HEK293 (cell line): ENCODE measurements around the gene PRDM10.

Source experiments
- CTCF ChIA-PET: fragments of 350-600 bp; formaldehyde crosslinking; extraction: SDS; loops from one replicate; lab custom pipeline; 2021; ENCODE audit warnings: antibody characterized with exemption; lab: Yijun Ruan, JAX
- POLR2A ChIA-PET: fragments of 300-600 bp; formaldehyde crosslinking; extraction: SDS; loops from one replicate; lab custom pipeline; 2020; ENCODE audit warnings: antibody characterized with exemption, inconsistent platforms; lab: Yijun Ruan, JAX
- H3K27ac ChIP-seq: fragments of 200-500 bp; sonication (Bioruptor generic); 2 replicates; pipeline ENCODE4 v1.5.1; 2014; ENCODE audit warnings: low read depth, low read length, control low read depth, inconsistent platforms; ENCODE audit errors: extremely low read depth
- H3K36me3 ChIP-seq, 2 experiments: fragments of 200-500 bp in 1 of 2; sonication (Bioruptor generic) in 1 of 2; 1 replicate in 1 of 2; 2 replicates in 1 of 2; pipeline ENCODE4 v1.5.1; 2014 to 2017; ENCODE audit warnings: inconsistent platforms in 2 of 2, low read length in 2 of 2; ENCODE audit not compliant: control insufficient read depth in 2 of 2, insufficient read depth in 1 of 2
- H3K4me1 ChIP-seq: fragments of 200-500 bp; sonication (Bioruptor generic); 2 replicates; pipeline ENCODE4 v1.5.1; 2014; ENCODE audit warnings: mild to moderate bottlenecking, low read length, inconsistent platforms; ENCODE audit not compliant: control insufficient read depth, insufficient read depth
- H3K4me3 ChIP-seq: 2 replicates; pipeline ENCODE4 v1.5.1; 2011; ENCODE audit warnings: low read depth, mild to moderate bottlenecking, control low read depth, low read length, moderate library complexity
- H3K9me3 ChIP-seq: fragments of 200-500 bp; sonication (Bioruptor generic); 2 replicates; pipeline ENCODE4 v1.5.1; 2014; ENCODE audit warnings: low read depth, low read length, inconsistent platforms; ENCODE audit not compliant: control insufficient read depth, insufficient read depth
- ATF2 ChIP-seq: fragments of 450-650 bp; formaldehyde crosslinking; IDR thresholded peaks from 2 replicates; pipeline ENCODE4 v1.5.1; 2016; ENCODE audit warnings: missing biosample characterization, missing genetic modification characterization, low read depth
- BCL11B ChIP-seq: fragments of 450-650 bp; formaldehyde crosslinking; IDR thresholded peaks from 2 replicates; pipeline ENCODE4 v1.5.1; 2016; ENCODE audit warnings: low read depth, missing biosample characterization, missing genetic modification characterization
- GFI1B ChIP-seq: fragments of 450-650 bp; formaldehyde crosslinking; IDR thresholded peaks from 2 replicates; pipeline ENCODE4 v1.5.1; 2016; ENCODE audit warnings: missing biosample characterization, missing genetic modification characterization
- HOXD13 ChIP-seq: sonication (generic); formaldehyde crosslinking; IDR thresholded peaks from 2 replicates; pipeline ENCODE4 v1.8.0; 2022; ENCODE audit warnings: missing genetic modification reagents, borderline replicate concordance
- KLF7 ChIP-seq: fragments of 450-650 bp; formaldehyde crosslinking; IDR thresholded peaks from 2 replicates; pipeline ENCODE4 v1.5.1; 2016; ENCODE audit warnings: missing biosample characterization, missing genetic modification characterization, borderline replicate concordance
- SALL2 ChIP-seq: fragments of 450-650 bp; formaldehyde crosslinking; IDR thresholded peaks from 2 replicates; pipeline ENCODE4 v1.5.0; 2017; ENCODE audit warnings: missing biosample characterization, mild to moderate bottlenecking, missing genetic modification characterization, borderline replicate concordance
- YY1 ChIP-seq: fragments of 450-650 bp; formaldehyde crosslinking; IDR thresholded peaks from 2 replicates; pipeline ENCODE4 v1.5.1; 2018; ENCODE audit warnings: missing biosample characterization, missing genetic modification characterization
- ZBTB17 ChIP-seq: fragments of 450-650 bp; formaldehyde crosslinking; IDR thresholded peaks from 2 replicates; pipeline ENCODE4 v1.5.1; 2016; ENCODE audit warnings: missing biosample characterization, missing genetic modification characterization
- ZBTB26 ChIP-seq: fragments of 450-650 bp; formaldehyde crosslinking; optimal IDR thresholded peaks from 2 replicates; pipeline ENCODE3; 2016; ENCODE audit warnings: missing biosample characterization, mild to moderate bottlenecking, missing genetic modification characterization
- ZBTB48 ChIP-seq: fragments of 450-650 bp; formaldehyde crosslinking; IDR thresholded peaks from 2 replicates; pipeline ENCODE4 v1.5.1; 2016; ENCODE audit warnings: missing biosample characterization, missing genetic modification characterization
- ZFP69B ChIP-seq: fragments of 450-650 bp; formaldehyde crosslinking; IDR thresholded peaks from 2 replicates; pipeline ENCODE4 v1.5.1; 2016; ENCODE audit warnings: missing biosample characterization, missing genetic modification characterization
- ZIC2 ChIP-seq: fragments of 450-650 bp; formaldehyde crosslinking; IDR thresholded peaks from 2 replicates; pipeline ENCODE4 v1.5.1; 2016; ENCODE audit warnings: missing biosample characterization, missing genetic modification characterization
- ZNF114 ChIP-seq: fragments of 450-650 bp; formaldehyde crosslinking; IDR thresholded peaks from 2 replicates; pipeline ENCODE4 v1.5.0; 2017; ENCODE audit warnings: missing biosample characterization, missing genetic modification characterization
- ZNF138 ChIP-seq: fragments of 450-650 bp; formaldehyde crosslinking; IDR thresholded peaks from 2 replicates; pipeline ENCODE4 v1.5.1; 2016; ENCODE audit warnings: missing biosample characterization, missing genetic modification characterization, borderline replicate concordance
- ZNF146 ChIP-seq: fragments of 450-650 bp; formaldehyde crosslinking; IDR thresholded peaks from 2 replicates; pipeline ENCODE4 v1.5.1; 2016; ENCODE audit warnings: missing biosample characterization, missing genetic modification characterization
- ZNF157 ChIP-seq: fragments of 450-650 bp; formaldehyde crosslinking; IDR thresholded peaks from 2 replicates; pipeline ENCODE4 v1.5.1; 2016; ENCODE audit warnings: missing biosample characterization, missing genetic modification characterization
- ZNF174 ChIP-seq: fragments of 450-650 bp; formaldehyde crosslinking; IDR thresholded peaks from 2 replicates; pipeline ENCODE4 v1.5.0; 2017; ENCODE audit warnings: missing biosample characterization, mild to moderate bottlenecking, missing genetic modification characterization
- ZNF19 ChIP-seq: fragments of 450-650 bp; formaldehyde crosslinking; IDR thresholded peaks from 2 replicates; pipeline ENCODE4; 2016; ENCODE audit warnings: missing biosample characterization, missing genetic modification characterization, low read depth
- ZNF211 ChIP-seq: fragments of 450-650 bp; formaldehyde crosslinking; IDR thresholded peaks from 2 replicates; pipeline ENCODE4 v1.5.1; 2016; ENCODE audit warnings: low read depth, missing biosample characterization, missing genetic modification characterization
- ZNF23 ChIP-seq: fragments of 450-650 bp; formaldehyde crosslinking; IDR thresholded peaks from 2 replicates; pipeline ENCODE4 v1.5.1; 2016; ENCODE audit warnings: missing biosample characterization, missing genetic modification characterization, borderline replicate concordance
- ZNF292 ChIP-seq: fragments of 450-650 bp; formaldehyde crosslinking; IDR thresholded peaks from 2 replicates; pipeline ENCODE4 v1.5.1; 2016; ENCODE audit warnings: low read depth, missing biosample characterization, missing genetic modification characterization, borderline replicate concordance
- ZNF548 ChIP-seq: fragments of 450-650 bp; formaldehyde crosslinking; IDR thresholded peaks from 2 replicates; pipeline ENCODE4 v1.5.1; 2016; ENCODE audit warnings: missing biosample characterization, missing genetic modification characterization
- ZNF549 ChIP-seq: fragments of 450-650 bp; IDR thresholded peaks from 2 replicates; pipeline ENCODE4 v1.5.1; 2018; ENCODE audit warnings: missing biosample characterization, missing genetic modification characterization, mild to moderate bottlenecking, inconsistent platforms, moderate library complexity
- ZNF596 ChIP-seq: fragments of 450-650 bp; IDR thresholded peaks from 2 replicates; pipeline ENCODE4 v1.5.0; 2018; ENCODE audit warnings: missing biosample characterization, mild to moderate bottlenecking, missing genetic modification characterization, moderate library complexity
- ZNF610 ChIP-seq: fragments of 450-650 bp; formaldehyde crosslinking; IDR thresholded peaks from 2 replicates; pipeline ENCODE4 v1.5.1; 2016; ENCODE audit warnings: missing biosample characterization, missing genetic modification characterization, borderline replicate concordance
- ZNF621 ChIP-seq: fragments of 450-650 bp; formaldehyde crosslinking; IDR thresholded peaks from 2 replicates; pipeline ENCODE4 v1.5.1; 2017; ENCODE audit warnings: missing biosample characterization, missing genetic modification characterization
- ZNF623 ChIP-seq: fragments of 450-650 bp; formaldehyde crosslinking; IDR thresholded peaks from 2 replicates; pipeline ENCODE4 v1.5.1; 2016; ENCODE audit warnings: missing biosample characterization, missing genetic modification characterization
- ZNF639 ChIP-seq: fragments of 450-650 bp; formaldehyde crosslinking; IDR thresholded peaks from 2 replicates; pipeline ENCODE4 v1.5.1; 2016; ENCODE audit warnings: missing biosample characterization, missing genetic modification characterization
- ZNF830 ChIP-seq: fragments of 450-650 bp; IDR thresholded peaks from 2 replicates; pipeline ENCODE4 v1.5.0; 2018; ENCODE audit warnings: missing biosample characterization, missing genetic modification characterization, low read depth, mild to moderate bottlenecking, moderate library complexity
- TF ChIP-seq, protein P1 (sequence below): fragments of 450-650 bp; formaldehyde crosslinking; IDR thresholded peaks from 2 replicates; pipeline ENCODE4 v1.5.1; 2017; ENCODE audit warnings: missing biosample characterization, missing genetic modification characterization

The PRDM10 gene

GRCh38 chr11:130050257-130050656 is 47.6 kb upstream of the PRDM10 start:
- no peak overlapping the region for H3K27ac ChIP-seq
- no peaks in the 10 kb centered on the region for H3K9me3 ChIP-seq
- TF ChIP-seq ZNF211 (tag by site-specific recombination) (no peak), ZNF138 (tag by site-specific recombination) (no peak), KLF7 (tag by site-specific recombination) (no peak), ZNF549 (0 out of 2 replicates have a peak, but pooled peaks have one; percentile 17), ZBTB17 (no peak)
- TF ChIP-seq, all 188 proteins: peak for 1
- CTCF ChIA-PET, result interaction anchor here (0.7 to 1.0 kb wide), 3 partner anchors 17 to 101 kb away, joined by 3 read pairs; partner anchors contain the start of gene PRDM10
- no peaks in the 10 kb centered on the region for H3K36me3 ChIP-seq
- H3K4me1 ChIP-seq, result no peaks in the 10 kb centered on the region
- POLR2A ChIA-PET, result interaction anchor here (1.2 kb wide), 1 partner anchor 49 kb away, joined by 3 read pairs; no protein-coding TSS in a partner anchor
- H3K4me3 ChIP-seq, result no peak overlapping the region

DNA sequence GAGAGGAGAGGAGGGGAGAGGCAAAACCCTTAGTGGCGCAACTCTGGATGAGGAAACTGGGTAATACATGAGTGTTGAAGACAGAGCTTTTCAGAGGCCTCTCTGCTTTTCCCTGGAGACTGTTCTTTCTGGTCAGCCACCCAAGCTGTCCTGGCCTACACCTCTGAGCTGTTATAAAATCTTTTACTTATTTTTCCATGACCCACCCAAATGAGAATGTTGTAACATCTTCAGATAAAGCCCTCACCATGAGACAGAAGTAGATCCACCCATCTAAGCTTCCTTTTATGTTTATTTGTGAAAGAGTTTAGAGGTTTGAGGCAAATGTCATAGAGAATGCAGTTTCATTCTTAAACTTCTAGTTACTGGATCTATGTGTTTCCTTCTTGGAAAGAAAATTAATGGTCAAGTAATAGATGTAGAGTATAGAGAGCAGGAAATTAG is 46.7 kb upstream of the PRDM10 start:
- H3K4me3 ChIP-seq, result no peak overlapping the region
- ChIA-PET POLR2A (interaction anchor here (1.2 kb wide), 1 partner anchor 48 kb away, joined by 3 read pairs; no protein-coding TSS in a partner anchor), CTCF (interaction anchor here (1.0 kb wide), 1 partner anchor 16 kb away, joined by 3 read pairs; no protein-coding TSS in a partner anchor)

DNA sequence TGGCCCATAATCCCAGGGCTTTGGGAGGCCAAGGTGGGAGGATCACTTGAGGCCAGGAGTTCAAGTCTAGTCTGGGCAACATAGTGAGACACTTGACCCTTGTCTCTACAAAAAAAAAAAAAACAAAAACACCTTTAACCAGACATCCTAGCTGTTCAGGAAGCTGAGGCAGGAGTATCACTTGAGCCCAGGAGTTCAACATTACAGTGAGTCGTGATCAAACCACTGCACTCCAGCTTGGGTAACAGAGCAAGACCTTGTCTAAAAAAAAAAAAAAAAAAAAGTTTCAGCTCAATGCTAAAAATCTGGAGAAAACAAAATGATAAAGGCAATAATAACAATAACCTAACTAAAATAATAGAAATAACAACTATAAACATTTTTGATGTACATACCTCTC is 44.5 kb upstream of the PRDM10 start:
- Histone ChIP-seq H3K4me1 (no peaks in the 10 kb centered on the region), H3K4me3 (no peak overlapping the region), H3K27ac (no peak overlapping the region), H3K9me3 (no peaks in the 10 kb centered on the region), H3K36me3 (no peaks in the 10 kb centered on the region)
- ChIA-PET POLR2A (no interaction called here), CTCF (interaction anchor here (0.7 kb wide), 1 partner anchor 1647 kb away, joined by 3 read pairs; no protein-coding TSS in a partner anchor)
- no peak for TF ChIP-seq ZNF114 (tag by site-specific recombination)
- TF ChIP-seq HOXD13 (CRISPR knock-in tag), result no peak
- TF ChIP-seq ZNF596 (tag by site-specific recombination), result no peak
- TF ChIP-seq ZBTB48 (tag by site-specific recombination), result no peak
- no peak for TF ChIP-seq ZNF146 (tag by site-specific recombination)
- TF ChIP-seq ZNF157 (tag by site-specific recombination), result no peak
- no peak for TF ChIP-seq ZNF292 (tag by site-specific recombination)
- TF ChIP-seq ZNF639, result no peak
- TF ChIP-seq BCL11B (tag by site-specific recombination), result no peak

More for the DNA sequence above, 46.7 kb upstream of the PRDM10 start:
- Histone ChIP-seq H3K4me1 (no peaks in the 10 kb centered on the region), H3K27ac (no peak overlapping the region), H3K9me3 (no peaks in the 10 kb centered on the region), H3K36me3 (no peaks in the 10 kb centered on the region)
- TF ChIP-seq ZIC2 (tag by site-specific recombination) (no peak), ZNF146 (tag by site-specific recombination) (no peak), ZNF830 (no peak), ZNF19 (tag by site-specific recombination) (no peak), ZNF621 (no peak), ZFP69B (tag by site-specific recombination) (no peak), ZBTB26 (tag by site-specific recombination) (no peak), YY1 (no peak), ZNF610 (tag by site-specific recombination) (no peak), SALL2 (no peak), ZNF23 (tag by site-specific recombination) (no peak), GFI1B (no peak), ATF2 (no peak), ZNF548 (tag by site-specific recombination) (no peak), ZNF623 (tag by site-specific recombination) (no peak), ZNF174 (tag by site-specific recombination) (no peak)
- TF ChIP-seq, protein P1, sequence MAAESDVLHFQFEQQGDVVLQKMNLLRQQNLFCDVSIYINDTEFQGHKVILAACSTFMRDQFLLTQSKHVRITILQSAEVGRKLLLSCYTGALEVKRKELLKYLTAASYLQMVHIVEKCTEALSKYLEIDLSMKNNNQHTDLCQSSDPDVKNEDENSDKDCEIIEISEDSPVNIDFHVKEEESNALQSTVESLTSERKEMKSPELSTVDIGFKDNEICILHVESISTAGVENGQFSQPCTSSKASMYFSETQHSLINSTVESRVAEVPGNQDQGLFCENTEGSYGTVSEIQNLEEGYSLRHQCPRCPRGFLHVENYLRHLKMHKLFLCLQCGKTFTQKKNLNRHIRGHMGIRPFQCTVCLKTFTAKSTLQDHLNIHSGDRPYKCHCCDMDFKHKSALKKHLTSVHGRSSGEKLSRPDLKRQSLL, result no peak
